IMR-90 (cell line): ENCODE results near the gene LTB4R. TPM values are rescaled to one million over a fixed set of nuclear protein-coding genes. Genes with fewer than 3 reads are reported as not detected.
A peak's percentile ranks its signal among the peaks of the same experiment; 100 is the strongest.

ENCODE experiments used
- ATAC-seq: fragments of 200-7000 bp; cut with Tn5 transposase; 2 replicates; pipeline ENCODE4 v1.9.1; 2020; ENCODE audit warnings: low read depth, mild to moderate bottlenecking, moderate library complexity
- BruUV-seq: library from RNA; stranded (reverse); fragments of 400-500 nt; replicated peaks from 2 replicates; lab custom pipeline; 2021; lab: Mats Ljungman, UMichigan
- CTCF ChIA-PET: fragments of 300-600 bp; formaldehyde crosslinking; extraction: SDS; loops from one replicate; lab custom pipeline; 2021; ENCODE audit warnings: antibody characterized with exemption; lab: Yijun Ruan, JAX
- POLR2A ChIA-PET: fragments of 300-600 bp; sonication (Branson Sonifier 250); formaldehyde crosslinking; loops from one replicate; lab custom pipeline; 2022; ENCODE audit warnings: antibody characterized with exemption; ENCODE audit not compliant: unreplicated experiment; lab: Charles Lee
- DNase-seq: peaks from one replicate; pipeline ENCODE4 v3.0.0; 2013
- H2AFZ ChIP-seq: replicated peaks from 2 replicates; pipeline ENCODE3; 2013; ENCODE audit warnings: low read length, mild to moderate bottlenecking; ENCODE audit not compliant: poor library complexity
- H2AK5ac ChIP-seq: 2 replicates; pipeline ENCODE4 v1.6.1; 2013; ENCODE audit warnings: low read depth, low read length, inconsistent platforms
- H2AK9ac ChIP-seq: replicated peaks from 2 replicates; pipeline ENCODE3; 2013; ENCODE audit warnings: mild to moderate bottlenecking, low read depth, low read length, moderate library complexity; ENCODE audit not compliant: poor library complexity
- H2BK120ac ChIP-seq: 2 replicates; pipeline ENCODE4 v1.6.1; 2013; ENCODE audit warnings: low read depth, low read length, inconsistent platforms
- H2BK15ac ChIP-seq: 3 replicates; pipeline ENCODE4 v1.6.1; 2013; ENCODE audit warnings: low read depth, low read length, inconsistent platforms
- H2BK20ac ChIP-seq: 2 replicates; pipeline ENCODE4 v1.6.1; 2013; ENCODE audit warnings: low read depth, mild to moderate bottlenecking, inconsistent platforms, low read length, moderate library complexity
- H2BK5ac ChIP-seq: 2 replicates; pipeline ENCODE4 v1.6.1; 2013; ENCODE audit warnings: mild to moderate bottlenecking, low read depth, low read length, inconsistent platforms; ENCODE audit not compliant: poor library complexity, severe bottlenecking
- H3K14ac ChIP-seq: replicated peaks from 2 replicates; pipeline ENCODE4 v1.6.1; 2013; ENCODE audit warnings: low read depth, low read length, inconsistent platforms
- H3K18ac ChIP-seq: 2 replicates; pipeline ENCODE4 v1.6.1; 2013; ENCODE audit warnings: low read depth, low read length, control low read depth
- H3K23ac ChIP-seq: 2 replicates; pipeline ENCODE4 v1.6.1; 2013; ENCODE audit warnings: low read depth, low read length, inconsistent platforms
- H3K27ac ChIP-seq: 2 replicates; pipeline ENCODE4 v1.5.1; 2013; ENCODE audit warnings: mild to moderate bottlenecking, control low read depth, low read length; ENCODE audit not compliant: insufficient read depth
- H3K27me3 ChIP-seq: 2 replicates; pipeline ENCODE4 v1.6.1; 2013; ENCODE audit warnings: low read length; ENCODE audit not compliant: control insufficient read depth, insufficient read depth
- H3K36me3 ChIP-seq: 2 replicates; pipeline ENCODE4 v1.6.1; 2013; ENCODE audit warnings: low read length, mixed read lengths; ENCODE audit not compliant: control insufficient read depth, insufficient read depth
- H3K4ac ChIP-seq: 2 replicates; pipeline ENCODE4 v1.6.1; 2013; ENCODE audit warnings: low read depth, low read length, inconsistent platforms
- H3K4me1 ChIP-seq: 2 replicates; pipeline ENCODE4 v1.6.1; 2013; ENCODE audit warnings: low read length, mixed read lengths; ENCODE audit not compliant: control insufficient read depth, insufficient read depth
- H3K4me2 ChIP-seq: 2 replicates; pipeline ENCODE4 v1.6.1; 2013; ENCODE audit warnings: low read depth, mild to moderate bottlenecking, control low read depth, low read length, moderate library complexity
- H3K4me3 ChIP-seq: 2 replicates; pipeline ENCODE4 v1.5.1; 2013; ENCODE audit warnings: low read depth, mild to moderate bottlenecking, control low read depth, low read length, moderate library complexity; ENCODE audit not compliant: insufficient read depth
- H3K56ac ChIP-seq: 2 replicates; pipeline ENCODE4 v1.6.1; 2013; ENCODE audit warnings: low read length, inconsistent platforms; ENCODE audit not compliant: insufficient read depth; ENCODE audit errors: extremely low read depth
- H3K79me1 ChIP-seq, 2 experiments: 2 replicates each; pipeline ENCODE4 v1.6.1; 2013; ENCODE audit warnings: low read length in 2 of 2, inconsistent platforms in 1 of 2, low read depth in 1 of 2
- H3K9ac ChIP-seq: 2 replicates; pipeline ENCODE4 v1.6.1; 2013; ENCODE audit warnings: low read depth, low read length, control low read depth
- H3K9me1 ChIP-seq: 2 replicates; pipeline ENCODE4 v1.6.1; 2013; ENCODE audit warnings: low read length, inconsistent platforms; ENCODE audit not compliant: insufficient read depth
- H3K9me3 ChIP-seq: 2 replicates; pipeline ENCODE4 v1.6.1; 2013; ENCODE audit warnings: low read length; ENCODE audit not compliant: control insufficient read depth, insufficient read depth
- H4K20me1 ChIP-seq: 2 replicates; pipeline ENCODE4 v1.6.1; 2013; ENCODE audit warnings: low read length, inconsistent platforms; ENCODE audit not compliant: insufficient read depth
- H4K5ac ChIP-seq: 2 replicates; pipeline ENCODE4 v1.6.1; 2013; ENCODE audit warnings: mild to moderate bottlenecking, low read depth, low read length, control low read depth
- H4K8ac ChIP-seq, 2 experiments: 2 replicates each; pipeline ENCODE4 v1.6.1; 2013; ENCODE audit warnings: low read depth in 2 of 2, low read length in 2 of 2, control low read depth in 1 of 2, inconsistent platforms in 1 of 2
- H4K91ac ChIP-seq: 2 replicates; pipeline ENCODE4 v1.6.1; 2013; ENCODE audit warnings: low read depth, low read length, inconsistent platforms; ENCODE audit not compliant: insufficient read depth
- BHLHE40 ChIP-seq: fragments of 150-350 bp; IDR thresholded peaks from 2 replicates; pipeline ENCODE4 v1.6.1; 2016; ENCODE audit warnings: mild to moderate bottlenecking, low read depth, low read length
- CEBPB ChIP-seq: IDR thresholded peaks from 2 replicates; pipeline ENCODE4 v1.6.1; 2012; ENCODE audit warnings: low read depth, low read length, improper control_type of control experiment
- CHD1 ChIP-seq: IDR thresholded peaks from 2 replicates; pipeline ENCODE4 v1.6.1; 2012; ENCODE audit warnings: low read depth, low read length, improper control_type of control experiment
- CTCF ChIP-seq: conservative IDR thresholded peaks from 2 replicates; pipeline ENCODE4 v1.5.1; 2012; ENCODE audit warnings: mild to moderate bottlenecking, low read depth, low read length, improper control_type of control experiment
- ELK1 ChIP-seq: fragments of 150-350 bp; IDR thresholded peaks from 2 replicates; pipeline ENCODE4 v1.6.1; 2016; ENCODE audit warnings: low read depth, mild to moderate bottlenecking, low read length, moderate library complexity, borderline replicate concordance
- FOS ChIP-seq: fragments of 150-350 bp; IDR thresholded peaks from 2 replicates; pipeline ENCODE4 v1.6.1; 2016; ENCODE audit warnings: low read depth, low read length
- MAFK ChIP-seq: IDR thresholded peaks from 2 replicates; pipeline ENCODE4 v1.6.1; 2012; ENCODE audit warnings: low read depth, low read length, improper control_type of control experiment
- MAZ ChIP-seq: IDR thresholded peaks from 2 replicates; pipeline ENCODE4 v1.6.1; 2012; ENCODE audit warnings: low read depth, mild to moderate bottlenecking, low read length, improper control_type of control experiment, moderate library complexity, borderline replicate concordance
- MXI1 ChIP-seq: IDR thresholded peaks from 2 replicates; pipeline ENCODE4 v1.6.1; 2012; ENCODE audit warnings: low read depth, mild to moderate bottlenecking, low read length, moderate library complexity, borderline replicate concordance
- NFE2L2 ChIP-seq: fragments of 150-350 bp; IDR thresholded peaks from 2 replicates; pipeline ENCODE4 v1.6.1; 2016; ENCODE audit warnings: low read depth, mild to moderate bottlenecking, low read length
- POLR2A ChIP-seq: IDR thresholded peaks from 2 replicates; pipeline ENCODE4 v1.6.1; 2012; ENCODE audit warnings: mild to moderate bottlenecking, low read depth, low read length
- RAD21 ChIP-seq: IDR thresholded peaks from 2 replicates; pipeline ENCODE4 v1.6.1; 2012; ENCODE audit warnings: low read length, improper control_type of control experiment
- RCOR1 ChIP-seq: IDR thresholded peaks from 2 replicates; pipeline ENCODE4 v1.6.1; 2012; ENCODE audit warnings: mild to moderate bottlenecking, low read length, improper control_type of control experiment; ENCODE audit not compliant: insufficient replicate concordance
- RFX5 ChIP-seq: IDR thresholded peaks from 2 replicates; pipeline ENCODE4 v1.8.0; 2012; ENCODE audit warnings: low read depth, mild to moderate bottlenecking, low read length, moderate library complexity
- SMC3 ChIP-seq: fragments of 150-350 bp; IDR thresholded peaks from 2 replicates; pipeline ENCODE4 v1.6.1; 2016; ENCODE audit warnings: low read depth, mild to moderate bottlenecking, antibody characterized with exemption, low read length, moderate library complexity
- WGBS, 2 experiments: methylation state at CpG; one replicate each; pipeline versions ENCODE4 v1.1.5 to v1.1.7; 2013; ENCODE audit warnings: missing lambda C conversion rate in 2 of 2; ENCODE audit not compliant: insufficient read length in 1 of 2; ENCODE audit errors: extremely low coverage in 2 of 2; 5-methylcytosine and 5-hydroxymethylcytosine counted together
- dilution Hi-C: fragments of 300-500 bp; cut with HindIII; formaldehyde crosslinking; loops from one replicate; pipeline ENCODE4 v1.14.3; 2018; ENCODE audit warnings: low sequenced_read_pairs; ENCODE audit not compliant: unreplicated experiment
- in situ Hi-C: fragments of 300-500 bp; cut with MboI; formaldehyde crosslinking; loops from 3 replicates; pipeline ENCODE4 v1.14.3; 2019; ENCODE audit warnings: low sequenced_read_pairs, inconsistent platforms, mixed read lengths
- intact Hi-C: fragments of 100-400 bp; cut with micrococcal nuclease; formaldehyde crosslinking; loops from 2 replicates; pipeline ENCODE4 v1.10.0; 2022
- polyA plus RNA-seq, 3 experiments: library from polyadenylated mRNA; depleted of rRNA; stranded (reverse); fragments of >200 nt; gene quantifications; 2 replicates each; pipeline ENCODE4 v1.2.3, GENCODE V29; 2012; ENCODE audit warnings: low replicate concordance in 1 of 3
- total RNA-seq: library from RNA; depleted of rRNA; stranded (reverse); fragments of >200 nt; gene quantifications from 2 replicates; pipeline ENCODE4 v1.2.3, GENCODE V29; 2012
- TF ChIP-seq, protein P1 (sequence below): fragments of 150-350 bp; IDR thresholded peaks from 2 replicates; pipeline ENCODE4 v1.6.1; 2017; ENCODE audit warnings: mild to moderate bottlenecking, antibody characterized with exemption, low read length, low read depth

LTB4R gene
- total and polyA plus RNA-seq, 2 of the 4 experiments (the other 2 are of a cell fraction): 0.18 to 2.3 TPM

- Histone ChIP-seq H3K79me1 (peaks cover 3 to 14% of the 10 kb centered on the region in 2 experiments), H3K23ac (no peak overlapping the region), H3K4me1 (no peaks in the 10 kb centered on the region; the same call in 1 of the 2 replicates), H2BK120ac (no peak overlapping the region), H3K27ac (no peak overlapping the region), H4K8ac (no peak overlapping the region), H4K20me1 (no peaks in the 10 kb centered on the region), H3K36me3 (no peaks in the 10 kb centered on the region), H2BK5ac (no peak overlapping the region), H3K4me3 (no peak overlapping the region), H2AK5ac (no peak overlapping the region), H2AFZ (no peak overlapping the region), H3K9ac (no peak overlapping the region), H2BK20ac (no peak overlapping the region), H3K9me1 (no peaks in the 10 kb centered on the region; the same call in 1 of the 2 replicates), H3K4ac (no peak overlapping the region), H2AK9ac (peak overlapping the region; percentile 60), H3K18ac (no peak overlapping the region), H3K27me3 (no peaks in the 10 kb centered on the region), H3K9me3 (no peaks in the 10 kb centered on the region), H4K91ac (no peak overlapping the region), H3K56ac (no peak overlapping the region), H4K5ac (no peak overlapping the region), H2BK15ac (no peak overlapping the region), H3K4me2 (no peak overlapping the region), H3K14ac (no peak overlapping the region)
- intact Hi-C loops: no loop called here
- no peak for TF ChIP-seq BHLHE40
- no peak for TF ChIP-seq RCOR1
- TF ChIP-seq POLR2A: no peak
- no peak for TF ChIP-seq CTCF
- TF ChIP-seq MAZ: no peak
- TF ChIP-seq SMC3: no peak
- TF ChIP-seq CEBPB: no peak
- TF ChIP-seq RAD21: no peak
- no peak for TF ChIP-seq RFX5
- TF ChIP-seq, protein P1, sequence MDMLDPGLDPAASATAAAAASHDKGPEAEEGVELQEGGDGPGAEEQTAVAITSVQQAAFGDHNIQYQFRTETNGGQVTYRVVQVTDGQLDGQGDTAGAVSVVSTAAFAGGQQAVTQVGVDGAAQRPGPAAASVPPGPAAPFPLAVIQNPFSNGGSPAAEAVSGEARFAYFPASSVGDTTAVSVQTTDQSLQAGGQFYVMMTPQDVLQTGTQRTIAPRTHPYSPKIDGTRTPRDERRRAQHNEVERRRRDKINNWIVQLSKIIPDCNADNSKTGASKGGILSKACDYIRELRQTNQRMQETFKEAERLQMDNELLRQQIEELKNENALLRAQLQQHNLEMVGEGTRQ: no peak
- no peak for TF ChIP-seq FOS
- no peak for TF ChIP-seq NFE2L2
- TF ChIP-seq MAFK: no peak
- no peak for TF ChIP-seq ELK1
- no peak for TF ChIP-seq CHD1
- TF ChIP-seq MXI1: no peak
- no TSS peak for BruUV-seq
- POLR2A ChIA-PET: no interaction called here
- 88% methylated on average over 3 of the region's 11 CpGs; no CpG with 5 or more reads in 1 of the 2 experiments for WGBS, 2 experiments
- ATAC-seq (no peak), DNase-seq (no peak)
- dilution Hi-C loops: no loop called here
- in situ Hi-C loops: no loop called here
- CTCF ChIA-PET: no interaction called here
These were observed 33.5 kb upstream of the LTB4R start for GRCh38 chr14:24277606-24278321.
